Neural progenitor cell (in vitro differentiated cells): ENCODE measurements around the gene MYCN. TPM values are rescaled to one million over a fixed set of nuclear protein-coding genes. Genes with fewer than 3 reads are reported as not detected.
"Not testable (repeated sequence)": the region's sequence is repeated elsewhere in the genome, so short reads cannot be mapped to it uniquely, and the experiment has no call there.

Source experiments
- DNase-seq: peaks from one replicate; pipeline ENCODE4 v3.0.0-alpha.2; 2016; ENCODE audit warnings: low spot score
- H2AFZ ChIP-seq: fragments of 200-600 bp; sonication (generic); replicated peaks from 2 replicates; pipeline ENCODE4 v1.6.1; 2016; ENCODE audit warnings: antibody characterized with exemption
- H3F3A ChIP-seq: fragments of 200-600 bp; sonication (generic); 2 replicates; pipeline ENCODE4 v1.6.1; 2016; ENCODE audit warnings: antibody characterized with exemption, low read depth
- H3K27ac ChIP-seq: fragments of 200-600 bp; sonication (generic); 2 replicates; pipeline ENCODE4 v1.5.1; 2016; ENCODE audit warnings: mild to moderate bottlenecking
- H3K27me3 ChIP-seq: fragments of 200-600 bp; sonication (generic); 2 replicates; pipeline ENCODE4 v1.6.1; 2016; ENCODE audit warnings: mild to moderate bottlenecking, moderate library complexity
- H3K36me3 ChIP-seq: fragments of 200-600 bp; sonication (generic); 2 replicates; pipeline ENCODE4 v1.5.1; 2016
- H3K4me1 ChIP-seq: fragments of 200-600 bp; sonication (generic); 2 replicates; pipeline ENCODE4 v1.6.1; 2016; ENCODE audit warnings: mixed run types
- H3K4me2 ChIP-seq: fragments of 200-600 bp; sonication (generic); 2 replicates; pipeline ENCODE4 v1.6.1; 2016
- H3K4me3 ChIP-seq: fragments of 200-600 bp; sonication (generic); 2 replicates; pipeline ENCODE4 v1.5.1; 2016
- H3K79me2 ChIP-seq: fragments of 200-600 bp; sonication (generic); 2 replicates; pipeline ENCODE4 v1.6.1; 2016; ENCODE audit warnings: low read depth
- H3K9ac ChIP-seq: fragments of 200-600 bp; sonication (generic); 2 replicates; pipeline ENCODE4 v1.6.1; 2016
- H3K9me3 ChIP-seq: fragments of 200-600 bp; sonication (generic); 2 replicates; pipeline ENCODE4 v1.5.1; 2016; ENCODE audit warnings: low read depth
- H4K20me1 ChIP-seq: fragments of 200-600 bp; sonication (generic); 2 replicates; pipeline ENCODE4 v1.6.1; 2016; ENCODE audit warnings: low read depth
- H3K27ac Mint-ChIP-seq: 3 replicates; pipeline ENCODE4 v1.8.0; 2021; ENCODE audit warnings: mixed read lengths
- H3K27me3 Mint-ChIP-seq: 2 replicates; pipeline ENCODE4 v1.8.0; 2022; ENCODE audit warnings: low read depth, mild to moderate bottlenecking, inconsistent platforms, moderate library complexity, mixed read lengths; ENCODE audit not compliant: insufficient read depth
- H3K36me3 Mint-ChIP-seq: 3 replicates; pipeline ENCODE4 v1.8.0; 2021; ENCODE audit warnings: mixed read lengths
- H3K4me1 Mint-ChIP-seq: 3 replicates; pipeline ENCODE4 v1.8.0; 2021; ENCODE audit warnings: mixed read lengths
- H3K4me3 Mint-ChIP-seq: 3 replicates; pipeline ENCODE4 v1.8.0; 2021; ENCODE audit warnings: mild to moderate bottlenecking, moderate library complexity, mixed read lengths
- H3K9me3 Mint-ChIP-seq: 3 replicates; pipeline ENCODE4 v1.8.0; 2020; ENCODE audit warnings: mixed read lengths
- CTCF ChIP-seq: fragments of 200-600 bp; sonication (generic); IDR thresholded peaks from 2 replicates; pipeline ENCODE4 v1.5.1; 2017; ENCODE audit warnings: antibody characterized with exemption, mild to moderate bottlenecking
- EZH2 ChIP-seq: fragments of 200-600 bp; sonication (generic); IDR thresholded peaks from 2 replicates; pipeline ENCODE4 v1.6.1; 2017; ENCODE audit warnings: antibody characterized with exemption, mild to moderate bottlenecking, moderate library complexity
- EZH2phosphoT487 ChIP-seq: fragments of 200-600 bp; sonication (generic); IDR thresholded peaks from 2 replicates; pipeline ENCODE4 v1.6.1; 2017; ENCODE audit warnings: antibody characterized with exemption
- total RNA-seq: library from RNA; depleted of rRNA; stranded (reverse); fragments of >200 nt; gene quantifications from 2 replicates; pipeline ENCODE4 v1.2.3, GENCODE V29; 2015; ENCODE audit warnings: low replicate concordance

The MYCN gene
- total RNA-seq, 1 donor from 2014 or later, result 24.7 TPM

DNA sequence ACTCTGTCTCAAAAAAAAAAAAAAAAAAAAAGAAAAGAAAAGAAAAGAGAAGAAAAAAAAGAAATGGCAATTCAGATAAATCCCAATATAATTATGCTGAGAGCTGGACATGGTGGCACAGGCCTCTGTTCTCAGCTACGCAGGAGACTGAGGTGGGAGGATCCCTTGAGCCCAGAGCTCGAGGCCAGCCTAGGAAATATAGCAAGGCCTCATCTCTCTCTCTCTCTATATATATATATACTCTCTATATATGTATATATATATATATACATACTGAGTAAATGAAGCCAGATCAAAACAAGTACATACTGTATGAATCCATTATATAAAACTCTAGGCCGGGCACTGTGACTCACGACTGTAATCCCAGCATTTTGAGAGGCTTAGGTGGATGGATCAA, 30.6 kb upstream of the MYCN start:
- Mint-ChIP-seq H3K27me3 (peaks cover 5% of the 10 kb centered on the region), H3K27ac (no peak overlapping the region), H3K36me3 (no peaks in the 10 kb centered on the region), H3K9me3 (peaks cover 7% of the 10 kb centered on the region), H3K4me3 (no peak overlapping the region), H3K4me1 (no peaks in the 10 kb centered on the region)
- Histone ChIP-seq H4K20me1 (no peaks in the 10 kb centered on the region), H3K27ac (no peak overlapping the region), H3K9me3 (no peaks in the 10 kb centered on the region), H3K27me3 (no peaks in the 10 kb centered on the region), H3K9ac (no peak overlapping the region), H3F3A (no peaks in the 10 kb centered on the region), H3K4me1 (no peaks in the 10 kb centered on the region), H3K4me2 (no peak overlapping the region), H2AFZ (no peak overlapping the region), H3K4me3 (no peak overlapping the region), H3K36me3 (no peaks in the 10 kb centered on the region), H3K79me2 (no peaks in the 10 kb centered on the region)
- TF ChIP-seq EZH2 (no peak), CTCF (no peak), EZH2phosphoT487 (no peak)
- DNase-seq, result no peak

DNA sequence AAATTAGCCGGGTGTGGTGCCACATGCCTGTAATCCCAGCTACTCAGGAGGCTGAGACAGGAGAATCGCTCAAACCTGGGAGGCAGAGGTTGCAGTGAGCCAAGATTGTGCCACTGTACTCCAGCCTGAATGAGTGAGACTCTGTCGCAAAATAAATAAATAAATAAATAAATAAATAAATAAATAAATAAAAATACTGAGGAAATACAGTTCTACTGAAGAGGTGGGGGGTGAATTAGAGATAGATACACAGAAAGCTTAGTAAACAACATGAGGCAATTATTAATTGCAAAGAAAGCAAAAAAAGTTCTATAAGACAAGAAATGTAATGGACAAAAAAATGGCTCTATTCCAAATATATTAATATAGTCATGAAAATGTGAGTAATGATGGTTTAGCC, 29.1 kb upstream of the MYCN start:
- H3K27ac Mint-ChIP-seq, H3K79me2 ChIP-seq, H3K27me3 Mint-ChIP-seq, H3K27ac ChIP-seq, H3K4me1 ChIP-seq, H3K36me3 Mint-ChIP-seq, H3K36me3 ChIP-seq, H3K9me3 Mint-ChIP-seq, H3K4me2 ChIP-seq, H3K9me3 ChIP-seq, H4K20me1 ChIP-seq, H3K4me3 ChIP-seq, DNase-seq, H3K9ac ChIP-seq, H3K4me1 Mint-ChIP-seq, H3F3A ChIP-seq, H3K4me3 Mint-ChIP-seq, H3K27me3 ChIP-seq, H2AFZ ChIP-seq: not testable (repeated sequence)

DNA sequence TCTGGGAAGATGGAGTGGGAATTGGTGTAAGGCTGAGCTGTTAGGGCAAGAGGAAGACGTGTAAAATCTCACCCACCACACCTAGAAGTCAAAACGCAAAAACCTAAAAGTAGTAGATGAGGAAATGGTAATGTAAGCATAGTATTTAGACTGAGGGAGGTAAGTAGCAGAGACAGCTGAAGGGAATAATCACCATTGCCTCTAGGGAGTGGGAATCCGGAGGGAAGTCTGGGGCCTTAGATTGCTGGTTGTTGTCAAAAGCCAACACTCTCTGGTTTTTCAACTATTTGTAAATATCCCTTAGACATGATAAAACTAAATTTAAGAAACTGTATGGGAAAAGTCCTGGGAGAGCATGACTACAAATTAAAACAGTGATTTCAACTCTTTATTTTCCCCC, 28.7 kb upstream of the MYCN start:
- H4K20me1 ChIP-seq, result no peaks in the 10 kb centered on the region
- H3K9ac ChIP-seq, result no peak overlapping the region
- Mint-ChIP-seq H3K4me1 (no peaks in the 10 kb centered on the region), H3K36me3 (no peaks in the 10 kb centered on the region), H3K4me3 (no peak overlapping the region), H3K27ac (no peak overlapping the region), H3K27me3 (peaks cover 5% of the 10 kb centered on the region), H3K9me3 (no peaks in the 10 kb centered on the region)
- no peak overlapping the region for H2AFZ ChIP-seq
- no peaks in the 10 kb centered on the region for H3K79me2 ChIP-seq
- H3K4me1 ChIP-seq, result no peaks in the 10 kb centered on the region
- H3K27me3 ChIP-seq, result no peaks in the 10 kb centered on the region
- H3K36me3 ChIP-seq, result no peaks in the 10 kb centered on the region
- DNase-seq, result no peak
- no peaks in the 10 kb centered on the region for H3F3A ChIP-seq
- no peak overlapping the region for H3K4me2 ChIP-seq
- TF ChIP-seq EZH2phosphoT487 (no peak), CTCF (no peak), EZH2 (no peak)
- no peak overlapping the region for H3K4me3 ChIP-seq
- H3K27ac ChIP-seq, result no peak overlapping the region
- H3K9me3 ChIP-seq, result no peaks in the 10 kb centered on the region

GRCh38 chr2:15912203-15912602, 28.1 kb upstream of the MYCN start:
- H3K27me3 Mint-ChIP-seq, result peaks cover 5% of the 10 kb centered on the region
- H3K9me3 Mint-ChIP-seq, result no peaks in the 10 kb centered on the region
- H3K4me1 ChIP-seq, result no peaks in the 10 kb centered on the region
- no peak overlapping the region for H3K4me3 ChIP-seq
- TF ChIP-seq CTCF, result no peak
- no peak for TF ChIP-seq EZH2
- TF ChIP-seq EZH2phosphoT487, result no peak
- H3K27me3 ChIP-seq, result no peaks in the 10 kb centered on the region
- no peaks in the 10 kb centered on the region for H3K36me3 Mint-ChIP-seq
- no peak for DNase-seq
- H3K4me2 ChIP-seq, result no peak overlapping the region
- no peaks in the 10 kb centered on the region for H3K4me1 Mint-ChIP-seq
- no peak overlapping the region for H2AFZ ChIP-seq
- no peak overlapping the region for H3K9ac ChIP-seq
- no peaks in the 10 kb centered on the region for H3K9me3 ChIP-seq
- no peak overlapping the region for H3K27ac Mint-ChIP-seq
- H3K79me2 ChIP-seq, result no peaks in the 10 kb centered on the region
- H4K20me1 ChIP-seq, result no peaks in the 10 kb centered on the region
- no peaks in the 10 kb centered on the region for H3K36me3 ChIP-seq
- H3F3A ChIP-seq, result no peaks in the 10 kb centered on the region
- no peak overlapping the region for H3K27ac ChIP-seq
- no peak overlapping the region for H3K4me3 Mint-ChIP-seq
